Amygdala (tissue), 56 donors: ENCODE measurements around the gene ALDH3A2.
A peak's percentile ranks its signal among the peaks of the same experiment; 100 is the strongest.

Experiments used
- DNase-seq, 56 donors: peaks; one replicate each; lab custom pipeline; 2025; lab: John Stamatoyannopoulos, UW

The ALDH3A2 gene

DNA sequence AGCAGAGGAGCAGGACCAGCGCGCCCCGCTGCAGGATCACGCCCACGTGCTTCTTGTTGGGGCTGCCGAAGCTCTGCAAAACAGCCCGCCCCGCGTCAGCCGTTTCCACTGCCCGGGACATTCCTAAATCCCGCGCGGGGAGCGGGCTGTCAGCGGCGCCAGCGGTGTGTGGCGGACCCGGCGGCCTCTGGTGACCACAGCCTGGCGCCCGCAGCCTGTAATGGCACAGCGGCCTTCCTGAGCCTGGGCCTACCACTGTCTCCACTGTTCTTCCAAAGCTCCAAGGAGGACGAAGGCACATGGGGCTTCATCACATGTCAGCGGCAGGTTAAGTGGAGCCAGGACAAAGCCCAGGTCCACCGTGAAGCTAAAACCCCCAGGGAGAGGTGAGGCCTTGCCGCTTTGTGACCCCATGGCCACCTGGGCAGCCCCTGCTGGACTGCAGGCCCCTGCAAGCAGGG lies 65.4 kb downstream of the ALDH3A2 start:
- no peak for DNase-seq

DNA sequence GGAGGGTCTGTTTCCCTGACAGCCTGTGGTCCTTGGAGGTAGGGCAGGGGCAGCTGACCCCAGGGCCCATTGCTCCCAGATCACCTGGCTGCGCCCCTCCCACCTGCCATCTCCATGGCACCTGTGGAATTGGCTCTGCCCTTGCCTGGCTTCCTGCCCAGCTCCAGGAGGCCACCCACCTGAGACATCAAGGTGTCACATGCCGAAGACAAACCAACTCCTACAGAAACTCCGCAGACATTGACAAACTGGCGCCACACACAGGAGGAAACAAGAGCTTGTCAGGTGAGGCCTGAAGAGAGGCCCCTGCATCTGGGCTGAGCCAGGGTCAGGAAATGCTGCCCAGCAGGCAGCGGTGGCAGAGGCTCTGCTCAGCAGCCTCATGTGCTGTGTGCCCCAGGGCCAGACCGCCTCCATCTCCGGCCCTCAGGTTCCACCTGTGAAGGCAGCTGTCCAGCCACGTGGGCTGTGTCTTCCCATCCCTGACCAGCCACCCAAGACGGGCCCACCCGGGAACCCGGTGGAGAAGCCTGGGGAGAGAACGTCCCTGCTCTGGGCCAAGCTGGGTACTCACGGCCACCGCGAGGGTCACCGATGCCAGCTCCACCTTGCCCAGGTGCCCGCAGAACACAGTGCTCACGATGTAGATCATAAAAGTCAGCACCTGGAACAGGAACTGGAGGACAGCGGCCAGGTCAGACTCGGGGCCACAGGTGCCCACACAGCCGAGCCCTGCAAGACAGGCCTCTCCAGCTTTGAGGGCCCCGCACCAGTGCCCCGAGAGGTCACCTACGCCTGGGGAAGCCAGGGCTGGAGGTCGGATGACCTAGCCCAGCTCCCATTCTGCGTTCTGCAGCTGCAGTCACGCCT lies 66.2 kb downstream of the ALDH3A2 start:
- no peak for DNase-seq

DNA sequence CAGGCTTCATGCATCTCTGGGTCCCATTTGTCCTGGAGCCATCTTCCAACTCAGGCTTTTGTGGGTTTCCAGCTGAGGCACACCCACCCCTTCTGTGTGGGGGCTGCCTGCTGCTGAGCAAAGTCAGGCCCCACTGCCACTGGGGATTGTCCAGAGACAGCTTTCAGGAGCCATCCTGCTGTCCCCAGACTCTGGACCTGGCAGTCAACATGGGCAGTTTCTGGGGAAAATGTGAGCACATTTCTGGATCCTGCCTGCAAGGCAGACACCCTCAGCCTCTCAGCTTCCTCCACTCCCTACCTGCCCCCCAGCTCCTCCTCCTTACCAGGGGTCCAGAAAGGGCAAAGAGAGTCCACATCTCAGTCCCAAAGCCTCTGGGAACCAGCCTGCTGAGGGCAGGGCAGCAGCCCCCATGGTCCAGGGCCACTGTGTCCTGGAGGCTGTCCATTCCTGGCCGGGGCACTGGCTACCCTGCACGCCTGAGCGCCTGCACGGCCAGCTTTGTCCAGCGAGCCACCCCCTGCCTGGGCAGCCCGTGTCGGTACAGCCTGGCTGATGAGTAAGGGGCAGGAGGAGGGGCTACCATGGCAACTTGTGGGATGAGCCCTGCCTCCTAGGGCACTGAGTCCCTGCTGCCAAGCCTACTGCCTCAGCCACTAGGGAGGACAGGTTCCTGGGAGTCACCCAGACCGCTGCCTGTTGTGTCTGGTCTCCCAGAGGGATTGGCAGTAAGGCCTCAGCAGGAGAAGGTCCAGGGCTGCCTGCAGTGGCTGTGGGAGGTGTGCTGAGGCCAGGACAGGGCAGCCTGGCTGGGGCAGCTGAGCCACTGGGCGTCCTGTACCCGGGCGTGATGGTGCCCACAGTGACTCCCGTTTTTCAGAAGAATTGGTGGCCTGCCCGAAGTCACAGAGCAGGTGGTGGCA lies 67.8 kb downstream of the ALDH3A2 start, which contains the start of gene SLC47A2:
Gene SLC47A2 (minus strand): TSS at position 477 of the 923 bp plus-strand sequence. CDS start 29 bp downstream, at position 448.
- peak in 13 of 56 donors; percentile 16 to 56 (median 35) for DNase-seq

DNA sequence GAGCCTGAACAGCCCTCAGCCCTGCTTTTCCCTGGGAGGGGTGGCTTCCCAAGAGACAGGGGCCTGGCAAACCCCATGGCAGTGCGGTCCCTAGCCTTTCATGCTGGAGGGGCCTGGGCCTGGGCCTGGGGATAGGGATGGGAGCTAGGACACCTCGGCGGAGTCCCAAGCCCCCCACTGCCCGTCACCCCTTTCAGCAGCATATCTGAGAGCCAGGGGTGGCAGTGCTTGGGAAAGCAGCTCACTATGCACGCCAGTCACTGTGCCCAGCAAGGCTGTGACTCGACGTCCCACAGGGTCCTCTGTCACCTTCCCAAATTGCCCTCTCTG lies 68.4 kb downstream of the ALDH3A2 start:
- DNase-seq: no peak

GRCh38 chr17:19717411-19717908 lies 68.9 kb downstream of the ALDH3A2 start:
- no peak for DNase-seq

- no peak for DNase-seq
Observed at GRCh38 chr17:19718041-19718612, 69.6 kb downstream of the ALDH3A2 start.

DNA sequence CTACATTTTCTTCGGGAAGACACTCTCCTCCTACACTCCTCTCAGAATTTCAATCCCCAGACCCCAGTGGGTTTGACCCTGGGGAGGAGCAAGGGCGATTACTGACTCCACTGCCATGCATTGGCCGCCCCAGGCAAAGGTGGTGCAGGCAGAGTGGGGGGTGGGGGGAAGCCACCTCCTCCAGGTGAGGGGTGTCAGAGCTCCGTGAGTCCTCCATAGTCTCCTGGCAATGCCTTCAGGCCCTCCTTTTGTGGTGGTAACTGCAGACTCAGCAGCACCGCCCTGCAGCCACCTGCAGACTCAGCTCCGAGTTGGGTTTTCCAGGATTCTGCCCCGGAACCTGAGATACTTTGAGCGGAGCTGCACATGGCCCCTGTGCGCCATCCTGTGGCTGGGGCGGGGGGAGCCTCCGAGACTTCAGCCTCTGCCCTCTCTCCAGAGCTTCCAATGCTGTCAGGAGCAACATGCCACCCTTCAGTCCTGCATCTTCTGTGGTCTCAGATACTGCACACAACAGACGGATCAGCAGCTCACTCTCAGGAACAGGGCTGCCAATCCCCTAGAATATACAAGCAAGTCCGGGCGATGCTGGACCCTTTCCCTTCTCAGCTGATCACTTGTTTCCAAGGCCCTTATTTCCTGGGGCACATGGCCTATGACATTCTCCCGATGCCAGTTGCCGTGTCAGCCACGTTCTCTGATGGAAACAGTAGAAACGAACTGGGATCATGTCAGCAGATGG lies 70.2 kb downstream of the ALDH3A2 start:
- no peak for DNase-seq

DNA sequence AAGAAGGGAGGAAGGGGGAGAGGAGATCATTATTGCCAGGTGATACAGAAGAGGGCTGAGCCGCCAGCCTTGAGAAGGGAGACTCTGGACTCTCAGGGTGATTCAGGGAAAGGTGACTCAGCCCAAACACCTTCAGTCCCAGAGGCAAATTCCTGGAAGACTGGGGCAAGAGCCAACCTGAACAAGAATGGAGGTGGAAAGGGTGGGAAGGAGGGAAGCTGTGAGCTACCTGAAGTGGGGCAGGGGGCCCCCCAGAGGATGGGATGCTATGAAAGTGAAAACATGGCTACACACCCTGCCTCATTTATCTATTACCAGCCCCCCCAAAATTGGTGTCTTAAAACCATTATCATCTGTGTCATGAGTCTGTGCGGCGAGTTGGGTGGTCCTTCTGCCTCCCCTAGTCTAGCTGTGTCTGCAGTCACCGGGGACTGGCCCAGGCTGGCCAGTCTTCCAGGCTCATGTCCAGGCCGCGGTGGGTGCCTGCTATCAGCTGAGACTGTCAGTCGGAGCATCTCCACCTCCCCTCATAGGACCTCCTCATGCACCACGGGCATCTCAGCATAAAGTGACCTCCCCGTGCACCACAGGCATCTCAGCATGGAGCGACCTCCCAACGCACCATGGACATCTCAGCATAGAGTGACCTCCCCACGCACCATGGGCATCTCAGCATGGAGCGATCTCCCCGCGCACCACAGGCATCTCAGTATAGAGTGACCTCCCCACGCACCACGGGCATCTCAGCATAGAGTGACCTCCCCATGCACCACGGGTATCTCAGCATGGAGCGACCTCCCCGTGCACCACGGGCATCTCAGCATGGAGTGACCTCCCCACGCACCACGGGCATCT lies 71.0 kb downstream of the ALDH3A2 start:
- no peak for DNase-seq

- no peak for DNase-seq
Observed at GRCh38 chr17:19720210-19720475, 71.6 kb downstream of the ALDH3A2 start.

GRCh38 chr17:19720631-19721426 lies 72.3 kb downstream of the ALDH3A2 start:
- no peak for DNase-seq

DNA sequence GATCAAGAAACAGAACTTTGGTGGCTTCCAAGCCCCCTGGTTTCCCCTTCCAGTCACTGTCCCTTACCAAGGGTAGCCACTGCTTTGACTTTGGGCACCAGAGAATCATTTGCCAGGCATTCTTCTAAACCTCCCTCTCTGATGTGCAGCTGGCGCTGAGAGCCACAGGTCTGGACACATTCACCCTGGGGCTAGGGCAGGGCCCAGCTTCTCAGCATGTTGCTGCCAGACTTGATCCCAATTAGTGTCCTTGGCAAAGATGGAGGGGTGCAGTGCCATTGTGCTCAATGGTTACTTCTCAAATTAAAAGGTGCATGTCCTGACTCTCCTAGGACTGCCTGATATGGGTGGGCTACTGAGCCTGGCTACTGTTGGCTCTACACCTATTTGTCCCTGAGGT lies 75.4 kb downstream of the ALDH3A2 start:
- DNase-seq: no peak

DNA sequence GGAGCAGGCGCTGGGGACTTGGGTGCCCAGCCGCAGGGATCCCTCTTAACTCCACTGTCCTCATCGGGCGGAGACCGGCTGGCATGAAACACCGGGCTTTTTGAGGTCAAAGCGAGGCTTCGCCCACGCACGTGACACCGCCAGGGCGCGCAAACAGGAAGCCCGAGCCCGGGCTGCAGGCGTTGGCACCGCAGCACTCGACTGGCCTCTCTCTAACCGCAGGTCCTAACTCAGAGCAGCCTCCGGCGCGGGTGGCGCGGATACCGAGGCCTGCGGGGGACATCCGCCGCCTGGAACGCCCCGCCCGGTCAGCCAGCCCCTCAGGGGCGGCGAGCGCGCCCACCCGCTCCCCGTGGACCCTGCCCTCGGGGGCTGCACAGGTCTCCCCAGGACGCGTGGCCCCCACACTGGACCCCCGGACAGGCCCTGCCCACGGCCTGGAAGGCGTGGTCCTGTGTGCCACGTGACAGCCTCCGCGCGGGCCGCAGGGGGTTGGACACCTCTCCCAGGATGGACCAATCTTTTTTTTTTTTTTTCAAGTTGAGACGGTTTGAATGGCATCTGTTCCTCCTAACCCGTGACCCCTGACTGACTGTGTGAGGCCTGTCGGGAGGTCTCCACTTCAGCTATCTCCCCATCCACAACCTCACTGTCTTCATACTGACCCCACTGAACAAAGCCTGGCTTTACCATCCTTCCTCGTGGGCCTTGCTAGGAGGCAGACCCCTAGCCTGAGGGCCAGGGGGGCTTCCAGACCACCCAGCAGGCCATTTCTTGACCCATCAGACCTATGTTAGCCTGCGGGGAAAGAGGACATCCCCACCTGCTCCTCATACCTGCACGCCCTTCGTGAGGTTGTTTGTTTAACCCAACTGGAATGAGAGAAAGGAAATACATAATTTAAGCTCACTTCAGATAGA lies 76.2 kb downstream of the ALDH3A2 start:
- peak in 15 of 56 donors; percentile 9 to 58 (median 30) for DNase-seq

DNA sequence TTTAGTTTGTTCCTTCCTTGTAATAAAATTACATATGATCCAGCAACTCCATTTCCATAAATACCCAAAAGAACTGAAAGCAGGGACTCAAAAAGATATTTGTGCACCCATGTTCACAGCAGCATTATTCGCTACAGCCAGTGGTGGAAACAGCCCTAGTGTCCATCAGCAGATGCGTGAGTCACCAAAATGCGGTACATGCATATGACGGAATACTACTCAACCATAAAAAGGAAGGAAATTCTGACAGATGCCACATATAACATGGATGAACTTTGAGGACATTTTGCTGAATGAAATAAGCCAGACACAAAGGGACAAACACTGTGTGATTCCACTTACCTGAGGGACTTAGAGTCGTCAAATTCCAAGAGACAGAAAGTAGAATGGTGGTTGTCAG lies 76.9 kb downstream of the ALDH3A2 start:
- no peak for DNase-seq

GRCh38 chr17:19726631-19727376 lies 78.3 kb downstream of the ALDH3A2 start:
- DNase-seq: no peak
